ENCODE measurements around the gene SHLD1.
"Not testable (repeated sequence)": the region's sequence is repeated elsewhere in the genome, so short reads cannot be mapped to it uniquely, and the experiment has no call there.

The SHLD1 gene

GRCh38 chr20:5737619-5737953 is 12.6 kb upstream of the SHLD1 start:
- no peak for DNase-seq

- DNase-seq, result no peak
Measured at GRCh38 chr20:5737966-5738365, 12.2 kb upstream of the SHLD1 start.

- DNase-seq, result not testable (repeated sequence)
Measured at GRCh38 chr20:5740643-5741042, 9.6 kb upstream of the SHLD1 start.

- no peak for DNase-seq
Measured at GRCh38 chr20:5741089-5741488, 9.1 kb upstream of the SHLD1 start.

- no peak for DNase-seq
Measured at GRCh38 chr20:5742041-5742440, 8.2 kb upstream of the SHLD1 start.

GRCh38 chr20:5745416-5746030 is 4.7 kb upstream of the SHLD1 start:
- no peak for DNase-seq

- DNase-seq, result no peak
Measured at GRCh38 chr20:5746064-5746463, 4.1 kb upstream of the SHLD1 start.

- DNase-seq, result no peak
Measured at GRCh38 chr20:5748246-5748645, 2.0 kb upstream of the SHLD1 start.

- DNase-seq, result not testable (repeated sequence)
Measured at GRCh38 chr20:5749512-5749951, 669 bp upstream of the SHLD1 start.

GRCh38 chr20:5751856-5752255 is 1.7 kb downstream of the SHLD1 start:
- no peak for DNase-seq

- DNase-seq, result no peak
Measured at GRCh38 chr20:5753814-5754213, 3.6 kb downstream of the SHLD1 start.

GRCh38 chr20:5757949-5758348 is 7.7 kb downstream of the SHLD1 start:
- DNase-seq, result no peak

- DNase-seq, result no peak
Measured at GRCh38 chr20:5766085-5766764, 16.0 kb downstream of the SHLD1 start.

- DNase-seq, result no peak
Measured at GRCh38 chr20:5767493-5768098, 17.4 kb downstream of the SHLD1 start.

GRCh38 chr20:5770231-5770986 is 20.2 kb downstream of the SHLD1 start:
- DNase-seq, result no peak

- no peak for DNase-seq
Measured at GRCh38 chr20:5770987-5771318, 20.8 kb downstream of the SHLD1 start.

- no peak for DNase-seq
Measured at GRCh38 chr20:5772704-5773103, 22.5 kb downstream of the SHLD1 start.

GRCh38 chr20:5773589-5773988 is 23.4 kb downstream of the SHLD1 start:
- DNase-seq, result no peak

- DNase-seq, result no peak
Measured at GRCh38 chr20:5776077-5776476, 25.9 kb downstream of the SHLD1 start.

- DNase-seq, result no peak
Measured at GRCh38 chr20:5779071-5779900, 29.1 kb downstream of the SHLD1 start.

- no peak for DNase-seq
Measured at GRCh38 chr20:5780846-5781217, 30.6 kb downstream of the SHLD1 start.

GRCh38 chr20:5781367-5781766 is 31.2 kb downstream of the SHLD1 start:
- DNase-seq, result not testable (repeated sequence)

All from CD4-positive, alpha-beta T cell treated with Interleukin-1 beta for 1 hour (primary cell).